Occipital lobe (tissue), 2 donors: ENCODE measurements around the gene C5AR1. TPM values are rescaled to one million over a fixed set of nuclear protein-coding genes. Genes with fewer than 3 reads are reported as not detected.
"Not testable (repeated sequence)": the region's sequence is repeated elsewhere in the genome, so short reads cannot be mapped to it uniquely, and the experiment has no call there.

Experiments used
- DNase-seq: peaks from one replicate; lab custom pipeline; 2025; lab: John Stamatoyannopoulos, UW
- total RNA-seq: library from RNA; depleted of rRNA; stranded (reverse); fragments of >200 nt; gene quantifications from one replicate; pipeline ENCODE4 v1.2.3, GENCODE V29; 2014

Gene C5AR1
- total RNA-seq, 1 donor from 2014 or later = 0.16 TPM

- DNase-seq = no peak
Measured at GRCh38 chr19:47331931-47332547, 22.4 kb downstream of the C5AR1 start, which contains the start of gene C5AR2. C5AR2 (plus strand) TSS chr19:47332175; CDS start chr19:47340800, 8,625 bp downstream.

DNA sequence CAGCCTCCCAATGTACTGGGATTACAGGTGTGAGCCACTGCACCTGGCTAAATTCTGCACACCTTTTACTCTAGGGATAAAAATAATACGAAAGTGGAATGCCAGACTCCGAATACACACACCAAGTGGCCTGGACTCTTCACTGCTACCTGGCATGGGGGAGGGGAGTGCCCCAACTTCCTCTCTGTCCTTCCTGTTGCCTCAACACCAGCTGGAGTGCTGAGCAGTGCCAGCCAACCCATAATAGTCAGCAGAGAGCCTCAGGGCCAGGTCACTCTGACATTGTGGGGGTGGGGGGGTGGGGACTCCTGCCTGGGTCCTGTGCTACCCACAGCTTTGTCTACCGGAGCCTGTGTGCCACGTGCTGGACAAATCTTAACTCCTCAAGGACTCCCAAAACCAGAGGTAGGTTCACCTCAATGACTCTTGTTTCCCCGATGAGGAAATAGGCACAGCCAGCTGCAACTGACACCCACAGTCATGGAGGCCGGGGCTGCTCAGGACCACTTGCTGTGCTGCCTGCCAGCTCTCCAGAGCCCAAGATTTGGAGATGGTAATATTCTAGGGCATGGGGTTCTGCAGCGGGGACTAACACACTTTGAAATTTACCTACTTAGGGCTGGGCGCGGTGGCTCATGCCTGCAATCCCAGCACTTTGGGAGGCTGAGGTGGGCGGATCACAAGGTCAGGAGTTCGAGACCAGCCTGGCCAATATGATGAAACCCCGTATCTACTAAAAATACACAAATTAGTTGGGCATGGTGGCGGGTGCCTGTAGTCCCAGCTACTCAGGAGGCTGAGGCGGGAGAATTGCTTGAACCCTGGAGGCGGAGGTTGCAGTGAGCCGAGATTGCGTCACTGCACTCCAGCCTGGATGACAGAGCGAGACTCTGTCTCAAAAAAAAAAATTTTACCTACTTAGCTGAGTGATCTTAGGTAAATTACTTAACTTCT lies 27.4 kb downstream of the C5AR1 start:
- peak; percentile 3 for DNase-seq

DNA sequence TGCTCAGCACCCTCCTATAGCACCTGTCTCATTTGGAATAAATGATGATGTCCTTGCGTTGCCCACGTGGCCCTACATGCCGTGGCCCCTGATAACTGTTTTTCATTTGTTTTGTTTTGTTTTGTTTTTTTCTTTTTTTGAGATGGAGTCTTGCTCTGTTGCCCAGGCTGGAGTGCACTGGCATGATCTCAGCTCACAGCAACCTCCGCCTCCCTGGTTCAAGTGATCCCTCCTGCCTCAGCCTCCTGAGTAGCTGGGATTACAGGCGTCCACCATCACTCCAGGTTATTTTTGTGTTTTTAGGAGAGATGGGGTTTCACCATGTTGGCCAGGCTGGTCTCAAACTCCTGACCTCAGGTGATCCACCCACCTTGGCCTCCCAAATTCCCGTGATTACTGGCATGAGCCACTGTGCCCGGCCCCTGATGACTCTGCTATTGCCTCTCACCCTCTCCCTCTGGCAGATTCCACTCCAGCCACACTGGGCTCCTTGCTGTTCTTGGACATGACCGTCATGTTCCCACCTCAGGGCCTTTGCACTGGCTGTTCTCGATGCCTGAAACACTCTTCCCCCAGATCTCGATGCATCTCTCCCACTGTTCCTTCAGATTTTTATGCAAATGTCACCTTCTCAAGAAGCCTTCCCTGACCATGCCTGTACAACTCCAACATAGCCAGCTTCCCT lies 29.7 kb downstream of the C5AR1 start:
- no peak for DNase-seq

DNA sequence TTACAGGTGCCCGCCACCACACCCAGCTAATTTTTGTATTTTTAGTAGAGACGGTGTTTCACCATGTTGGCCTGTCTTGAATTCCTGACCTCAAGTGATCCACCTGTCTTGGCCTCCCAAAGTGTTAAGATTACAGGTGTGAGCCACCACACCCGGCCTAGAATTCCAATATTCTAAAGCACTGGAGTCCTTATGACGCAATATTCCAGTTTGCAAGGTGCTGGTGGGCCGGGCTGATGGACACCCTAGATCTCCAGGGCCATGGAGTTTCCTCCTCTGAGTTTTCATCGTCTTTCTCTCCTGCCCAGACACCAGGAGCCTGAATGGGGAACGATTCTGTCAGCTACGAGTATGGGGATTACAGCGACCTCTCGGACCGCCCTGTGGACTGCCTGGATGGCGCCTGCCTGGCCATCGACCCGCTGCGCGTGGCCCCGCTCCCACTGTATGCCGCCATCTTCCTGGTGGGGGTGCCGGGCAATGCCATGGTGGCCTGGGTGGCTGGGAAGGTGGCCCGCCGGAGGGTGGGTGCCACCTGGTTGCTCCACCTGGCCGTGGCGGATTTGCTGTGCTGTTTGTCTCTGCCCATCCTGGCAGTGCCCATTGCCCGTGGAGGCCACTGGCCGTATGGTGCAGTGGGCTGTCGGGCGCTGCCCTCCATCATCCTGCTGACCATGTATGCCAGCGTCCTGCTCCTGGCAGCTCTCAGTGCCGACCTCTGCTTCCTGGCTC lies 31.0 kb downstream of the C5AR1 start:
- no peak for DNase-seq

DNA sequence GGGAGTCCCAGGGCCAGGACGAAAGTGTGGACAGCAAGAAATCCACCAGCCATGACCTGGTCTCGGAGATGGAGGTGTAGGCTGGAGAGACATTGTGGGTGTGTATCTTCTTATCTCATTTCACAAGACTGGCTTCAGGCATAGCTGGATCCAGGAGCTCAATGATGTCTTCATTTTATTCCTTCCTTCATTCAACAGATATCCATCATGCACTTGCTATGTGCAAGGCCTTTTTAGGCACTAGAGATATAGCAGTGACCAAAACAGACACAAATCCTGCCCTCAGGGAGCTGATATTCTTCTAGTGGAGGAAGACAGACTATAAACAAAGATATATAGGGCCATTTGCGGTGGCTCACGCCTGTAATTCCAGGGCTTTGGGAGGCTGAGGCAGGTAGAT lies 32.1 kb downstream of the C5AR1 start:
- DNase-seq = no peak

GRCh38 chr19:47343194-47343802 lies 33.6 kb downstream of the C5AR1 start:
- no peak for DNase-seq

DNA sequence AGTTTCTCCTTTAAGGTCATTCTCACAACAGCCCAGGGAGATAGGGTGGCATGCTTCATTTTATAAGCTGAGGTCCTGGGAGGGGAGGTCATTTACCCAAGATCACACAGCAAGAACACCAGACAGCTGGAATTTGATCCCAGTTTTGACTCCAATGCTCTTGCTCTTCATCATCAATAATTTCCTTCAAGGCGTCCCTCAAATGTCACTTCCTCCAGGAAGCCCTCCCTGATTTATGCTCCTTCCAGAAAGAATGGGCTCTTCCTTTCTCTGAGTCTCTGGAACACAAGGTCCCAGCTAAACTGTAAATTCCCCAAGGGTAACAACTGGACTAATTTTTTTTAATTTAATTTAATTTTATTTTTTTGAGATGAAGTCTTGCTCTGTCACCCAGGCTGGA lies 34.8 kb downstream of the C5AR1 start:
- DNase-seq = no peak

DNA sequence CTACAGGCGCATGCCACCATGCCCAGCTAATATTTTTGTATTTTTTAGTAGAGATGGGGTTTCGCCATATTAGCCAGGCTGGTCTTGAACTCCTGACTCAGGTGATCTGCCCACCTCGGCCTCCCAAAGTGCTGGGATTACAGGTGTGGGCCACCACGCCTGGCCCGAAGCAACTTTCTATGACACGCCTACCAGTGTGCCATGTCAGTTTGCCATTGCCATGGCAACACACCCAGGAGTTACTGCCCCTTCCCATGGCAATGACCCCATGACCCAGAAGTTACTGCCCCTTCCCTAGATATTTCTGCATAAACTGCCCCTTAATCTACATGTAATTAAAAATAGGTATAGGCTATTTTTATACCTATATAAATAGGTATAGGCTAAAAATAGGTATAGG lies 36.4 kb downstream of the C5AR1 start:
- DNase-seq = not testable (repeated sequence)

DNA sequence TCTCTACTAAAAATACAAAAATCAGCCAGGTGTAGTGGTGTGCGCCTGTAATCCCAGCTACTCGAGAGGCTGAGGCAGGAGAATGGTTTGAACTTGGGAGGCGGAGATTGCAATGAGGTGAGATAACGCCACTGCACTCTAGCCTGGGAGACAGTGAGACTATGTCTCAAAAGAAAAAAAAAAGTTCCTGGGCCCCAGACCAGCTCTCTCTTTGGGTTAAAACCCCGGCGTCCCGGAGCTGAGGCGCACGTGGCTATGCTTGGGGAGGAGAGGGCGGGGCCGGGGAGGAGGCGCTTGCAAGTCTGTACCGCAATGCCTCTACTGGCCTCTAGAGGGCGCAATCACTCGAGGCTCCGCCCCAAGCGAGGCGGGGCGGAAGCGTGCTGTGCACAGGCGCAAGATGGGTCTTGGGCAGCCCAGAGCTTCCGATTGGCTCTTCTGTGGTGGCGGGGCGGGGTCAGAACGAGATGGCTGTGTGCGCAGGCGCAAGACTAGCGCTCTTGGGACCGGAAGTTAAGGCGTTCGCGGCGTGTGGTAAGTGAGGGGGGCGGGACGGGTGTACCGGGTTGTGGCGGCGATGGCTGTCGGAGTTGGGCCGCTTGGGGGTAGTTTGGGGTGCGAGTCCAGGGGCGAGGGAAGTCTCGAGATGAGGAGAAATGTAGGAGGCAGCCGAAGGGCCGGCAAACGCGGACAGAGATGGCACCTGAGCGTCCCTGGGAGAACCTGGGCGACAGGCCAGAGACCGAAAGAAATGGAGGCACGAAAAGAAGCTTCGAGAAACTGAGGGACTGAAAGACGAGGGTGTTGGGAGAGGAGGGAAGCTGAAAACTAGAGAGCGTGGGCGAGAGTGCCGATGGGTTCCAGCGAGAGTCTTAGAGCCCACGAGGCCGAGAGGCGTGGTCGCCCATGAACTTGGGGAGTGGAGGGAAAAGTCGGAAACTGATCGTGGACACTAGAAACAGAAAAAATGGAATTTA lies 39.4 kb downstream of the C5AR1 start, which contains the start of gene DHX34:
Gene DHX34 (plus strand): TSS at position 497 of the 977 bp plus-strand sequence. CDS start 3,716 bp downstream, outside the sequence.
- peak; percentile 93 for DNase-seq

GRCh38 chr19:47350630-47351029 lies 41.0 kb downstream of the C5AR1 start:
- DNase-seq = no peak

DNA sequence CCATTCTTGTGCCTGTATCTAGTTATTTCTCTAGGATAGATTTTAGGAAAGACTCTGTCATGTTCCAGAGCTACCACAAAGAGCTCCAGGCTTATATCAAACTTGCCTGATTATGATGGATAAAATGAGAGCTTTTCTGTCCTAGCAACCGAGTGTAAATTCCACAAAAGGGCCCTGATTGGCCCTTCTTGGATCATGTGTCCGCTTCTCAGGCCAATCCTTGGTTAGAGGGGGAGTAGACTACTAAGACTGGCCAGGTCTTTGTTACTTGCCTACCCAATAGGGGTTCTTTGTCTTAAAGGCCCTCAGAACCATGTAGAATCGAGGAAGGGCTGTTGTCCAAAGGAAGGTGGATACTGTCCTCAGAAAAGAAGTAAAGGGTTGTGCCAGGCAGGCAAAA lies 41.9 kb downstream of the C5AR1 start:
- no peak for DNase-seq

GRCh38 chr19:47352095-47352494 lies 42.4 kb downstream of the C5AR1 start:
- DNase-seq = no peak

GRCh38 chr19:47353307-47353712 lies 43.6 kb downstream of the C5AR1 start:
- DNase-seq = no peak

GRCh38 chr19:47356900-47357299 lies 47.2 kb downstream of the C5AR1 start:
- DNase-seq = no peak

DNA sequence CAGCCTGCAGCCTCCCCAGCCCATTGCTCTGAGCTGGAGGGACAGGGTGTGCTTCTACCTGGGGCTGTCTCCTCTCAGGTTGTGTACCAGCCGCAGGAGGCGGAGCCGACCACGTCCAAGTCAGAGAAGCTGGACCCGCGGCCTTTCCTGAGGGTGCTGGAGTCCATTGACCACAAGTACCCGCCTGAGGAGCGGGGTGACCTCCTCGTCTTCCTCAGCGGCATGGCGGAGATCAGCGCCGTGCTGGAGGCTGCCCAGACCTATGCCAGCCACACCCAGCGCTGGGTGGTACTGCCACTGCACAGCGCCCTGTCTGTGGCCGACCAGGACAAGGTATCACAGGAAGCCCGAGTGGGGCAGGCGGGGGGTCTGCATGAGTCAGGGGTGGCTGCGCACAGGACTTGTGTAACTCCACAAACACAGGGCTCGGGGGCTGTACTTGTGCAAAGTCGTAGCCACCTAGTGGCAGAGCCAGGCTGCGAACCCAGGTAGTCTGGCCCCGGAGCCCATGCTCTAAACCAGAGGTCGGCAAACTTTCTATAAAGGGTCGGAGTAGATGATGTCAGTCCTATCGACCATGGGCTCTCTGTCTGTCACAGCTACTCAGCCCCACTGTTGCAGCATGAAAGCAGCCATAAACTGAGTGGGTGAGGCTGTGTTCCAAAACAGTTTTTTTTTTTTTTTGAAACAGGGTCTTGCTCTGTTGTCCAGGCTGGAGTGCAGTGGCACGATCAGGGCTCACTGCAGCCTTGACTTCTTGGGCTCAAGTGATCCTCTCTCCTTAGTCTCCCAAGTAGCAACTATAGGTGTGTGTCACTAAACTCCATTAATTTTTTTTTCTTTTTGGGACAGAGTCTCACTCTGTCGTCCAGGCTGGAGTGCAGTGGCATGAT lies 48.4 kb downstream of the C5AR1 start:
- no peak for DNase-seq

DNA sequence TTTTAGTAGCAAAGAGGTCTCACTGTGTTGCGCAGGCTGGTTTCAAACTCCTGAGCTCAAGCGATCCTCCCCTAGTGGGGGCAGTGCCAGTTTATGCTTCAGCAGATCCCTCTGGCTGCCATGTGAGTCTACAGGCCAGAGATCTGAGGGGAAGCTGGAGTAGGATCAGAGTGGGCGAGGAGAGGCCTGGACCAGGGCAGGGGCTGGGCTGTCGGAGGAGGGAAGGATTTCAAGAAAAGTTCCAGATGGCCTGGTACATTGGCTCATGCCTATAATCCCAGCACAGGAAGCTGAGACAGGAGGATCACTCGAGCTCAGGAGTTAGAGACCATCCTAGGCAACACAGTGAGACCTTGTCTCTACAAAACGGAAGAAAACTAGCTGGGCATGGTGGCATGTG lies 49.3 kb downstream of the C5AR1 start:
- DNase-seq = no peak

DNA sequence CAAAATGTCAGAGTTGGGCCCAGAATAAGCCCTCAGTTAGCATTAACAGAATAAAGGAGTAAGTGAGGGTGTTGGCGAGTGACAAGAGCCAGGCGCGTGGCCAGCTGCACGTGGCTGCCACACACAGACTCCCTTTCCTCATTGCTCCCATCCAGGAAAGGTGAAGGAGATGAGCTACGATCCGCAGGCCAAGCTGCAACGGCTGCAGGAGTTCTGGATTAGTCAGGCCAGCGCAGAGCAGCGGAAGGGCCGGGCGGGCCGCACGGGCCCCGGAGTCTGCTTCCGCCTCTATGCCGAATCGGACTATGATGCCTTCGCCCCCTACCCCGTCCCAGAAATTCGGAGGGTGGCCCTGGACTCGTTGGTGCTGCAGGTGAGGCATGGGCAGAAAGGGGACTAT lies 52.7 kb downstream of the C5AR1 start:
- no peak for DNase-seq

- no peak for DNase-seq
Measured at GRCh38 chr19:47363758-47364531, 54.3 kb downstream of the C5AR1 start.
